ENCODE measurements around the gene DDIT3.

Gene DDIT3

DNA sequence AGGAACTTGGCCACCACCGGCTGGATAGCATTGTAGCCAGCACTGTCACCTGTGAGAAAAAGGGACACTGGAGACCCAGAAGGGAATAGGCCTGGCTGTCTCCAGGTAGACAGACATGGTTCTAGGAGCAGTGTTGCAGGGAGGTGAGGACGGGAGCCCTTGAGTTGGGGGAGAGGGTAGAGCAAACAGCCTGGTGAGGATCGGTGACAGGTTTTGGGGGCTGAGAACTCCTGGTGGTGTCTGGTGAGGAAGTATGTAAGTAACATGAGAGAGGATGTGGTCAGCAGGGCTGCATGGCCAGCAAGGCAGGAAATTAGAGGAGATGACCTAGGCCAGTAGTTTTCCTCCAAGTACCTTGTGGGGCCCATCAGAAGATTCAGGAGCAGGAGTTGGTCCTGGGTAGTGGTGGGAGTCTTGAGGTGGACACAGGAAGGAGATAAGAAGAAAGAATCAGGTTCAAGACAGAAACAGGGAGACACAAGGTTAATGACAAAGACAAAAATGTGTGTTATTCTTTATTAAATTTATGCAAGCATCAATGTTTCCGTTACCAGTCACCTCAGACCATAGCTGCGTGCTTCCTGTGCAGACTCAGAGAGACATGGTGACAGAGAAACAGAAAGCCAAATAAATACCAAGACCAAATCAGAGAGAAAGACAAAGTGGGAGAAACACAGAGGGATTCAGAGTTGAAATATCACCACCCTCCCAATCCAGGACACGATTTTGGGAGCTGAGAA, 40.8 kb downstream of the DDIT3 start, which contains the start of gene ARHGAP9:
Gene ARHGAP9 (minus strand): TSS at position 491 of the 740 bp plus-strand sequence. CDS start 460 bp downstream, at position 31.
- DNase-seq: peak; percentile 68

DNA sequence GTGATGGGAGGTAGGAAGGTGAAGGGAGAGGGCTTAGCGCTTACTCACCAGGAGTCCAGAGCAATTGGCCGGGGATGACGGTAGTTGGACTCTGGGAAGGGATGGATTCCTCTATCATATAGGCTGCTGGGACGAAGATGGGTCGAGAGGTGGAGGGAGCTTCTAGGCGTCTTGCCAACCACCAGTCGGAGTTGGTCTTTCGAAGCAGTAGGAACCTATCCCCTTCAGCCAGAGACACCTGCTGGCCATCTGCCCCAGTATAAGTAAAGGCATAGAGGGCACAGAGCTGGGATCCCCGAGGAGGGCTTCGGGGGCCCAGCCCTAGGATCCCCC, 41.3 kb downstream of the DDIT3 start:
- no peak for DNase-seq

DNA sequence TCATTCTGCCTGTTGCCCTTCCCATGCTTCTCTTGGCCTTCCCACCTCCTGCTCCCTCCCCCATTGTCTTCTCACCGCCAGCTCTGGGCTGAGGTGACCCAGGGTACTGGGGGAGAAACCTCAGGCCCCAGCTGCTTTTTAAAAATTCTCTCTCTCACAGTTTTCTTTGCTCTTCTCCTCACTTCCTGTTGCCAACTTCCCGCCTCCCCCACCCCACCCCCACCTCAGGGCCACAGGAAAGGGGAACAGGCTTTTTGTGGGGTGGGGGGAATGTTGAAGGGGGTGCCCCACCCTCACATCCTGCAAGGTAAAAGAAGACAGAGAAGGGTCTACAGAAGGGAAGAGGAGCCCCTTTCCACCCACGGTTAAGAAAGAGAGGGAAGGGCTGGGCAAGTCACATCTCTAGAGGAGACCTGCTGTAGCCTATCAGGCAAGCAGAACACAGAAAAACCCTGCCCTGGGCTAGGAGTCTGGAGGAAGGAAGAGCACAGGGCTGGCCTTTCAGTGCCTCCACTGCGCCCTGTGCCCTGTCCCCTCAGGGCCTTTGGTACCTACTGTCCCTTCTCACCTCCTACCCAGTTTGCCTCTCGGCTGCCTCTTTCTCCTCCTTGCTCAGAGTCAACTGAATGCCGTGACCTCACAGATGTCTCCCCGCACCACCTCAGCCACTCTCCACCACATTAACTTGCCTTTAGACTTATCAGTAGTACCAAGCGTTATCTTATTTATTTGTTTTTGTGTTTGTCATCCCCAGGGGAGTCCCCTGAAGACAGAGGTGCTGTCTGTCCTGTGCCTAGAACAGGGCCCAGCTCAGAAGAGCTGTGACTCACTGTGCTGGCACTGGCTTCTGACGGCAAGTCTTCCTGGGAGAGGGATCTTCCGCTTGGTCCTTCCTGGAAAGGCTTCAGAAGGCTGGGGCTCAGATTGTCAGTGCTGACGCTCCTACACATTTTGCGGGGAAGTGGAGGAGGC, 42.3 kb downstream of the DDIT3 start:
- DNase-seq: peak; percentile 49

DNA sequence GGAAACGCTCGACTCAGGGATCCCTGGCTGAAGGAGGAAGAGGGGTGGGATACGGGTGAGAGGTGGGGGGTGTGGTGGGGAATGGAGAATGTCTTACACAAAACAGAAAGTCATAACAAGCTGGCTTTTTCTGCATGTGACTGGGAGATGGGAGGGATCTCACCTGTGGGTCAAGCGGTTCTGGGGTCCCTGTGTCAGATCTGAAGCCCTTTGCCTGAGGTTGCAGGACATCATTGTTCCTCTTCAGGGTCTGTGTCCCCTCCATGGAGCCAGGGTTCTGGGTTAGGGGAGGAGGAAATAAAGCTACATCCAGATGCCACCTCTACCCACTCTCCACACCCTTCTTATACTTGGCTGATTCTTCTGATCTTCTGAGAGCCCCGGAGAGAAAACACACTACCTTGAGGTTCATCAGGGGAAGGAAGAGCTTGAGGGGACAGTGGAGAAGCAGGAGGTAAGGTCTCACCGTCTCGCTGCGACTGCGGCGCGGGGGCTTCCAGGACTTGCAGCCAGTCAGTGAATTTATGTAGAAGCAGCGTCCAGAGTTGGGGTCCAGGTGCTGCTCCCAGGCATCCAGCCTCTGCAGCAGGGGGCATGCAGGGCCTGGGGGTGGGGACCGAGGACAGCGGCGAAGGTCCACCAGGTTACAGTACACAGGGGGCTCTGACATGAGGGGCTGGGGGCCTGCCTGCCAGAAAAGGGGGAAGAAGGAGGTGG, 43.2 kb downstream of the DDIT3 start:
- no peak for DNase-seq

DNA sequence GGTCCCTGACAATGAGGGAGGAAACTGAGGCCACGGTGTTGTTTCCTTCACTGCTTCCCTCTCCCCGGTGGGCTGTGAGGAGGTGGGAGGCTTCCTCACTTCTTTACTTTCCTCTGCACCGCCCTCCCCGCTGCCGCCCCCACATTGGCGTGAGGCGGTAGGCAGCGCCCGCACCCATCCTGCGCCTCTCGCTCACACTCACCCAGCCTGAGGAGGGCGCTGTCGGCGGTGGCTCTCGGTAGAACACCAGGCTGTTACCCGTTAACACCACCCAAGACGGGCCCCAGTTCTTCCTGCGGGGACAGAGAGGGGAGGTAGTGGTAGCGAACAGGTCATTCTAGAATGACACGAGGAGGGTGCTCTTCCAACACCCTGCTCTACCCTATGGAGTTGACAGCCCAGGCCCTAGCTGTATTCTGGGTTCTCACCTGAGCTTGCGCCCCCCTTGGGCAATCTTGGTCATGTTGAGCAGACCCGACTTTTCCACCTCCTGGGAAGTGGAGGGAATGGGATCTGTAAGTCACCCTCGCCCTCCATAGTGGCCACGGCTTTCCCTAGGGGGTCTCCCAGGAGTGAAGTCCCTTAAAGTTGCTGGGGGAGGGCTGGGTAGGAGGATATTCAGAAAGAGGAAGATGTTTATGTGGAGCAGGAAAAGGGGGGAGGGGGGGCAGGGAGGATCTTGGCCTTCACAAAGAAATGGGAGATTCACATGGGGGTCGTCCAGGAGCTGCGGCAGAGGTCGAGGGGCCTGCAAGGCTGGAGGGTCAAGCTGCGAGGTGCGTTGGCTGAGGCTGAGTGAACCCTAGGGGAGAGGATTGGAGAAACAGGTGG, 43.9 kb downstream of the DDIT3 start:
- DNase-seq: peak; percentile 80

DNA sequence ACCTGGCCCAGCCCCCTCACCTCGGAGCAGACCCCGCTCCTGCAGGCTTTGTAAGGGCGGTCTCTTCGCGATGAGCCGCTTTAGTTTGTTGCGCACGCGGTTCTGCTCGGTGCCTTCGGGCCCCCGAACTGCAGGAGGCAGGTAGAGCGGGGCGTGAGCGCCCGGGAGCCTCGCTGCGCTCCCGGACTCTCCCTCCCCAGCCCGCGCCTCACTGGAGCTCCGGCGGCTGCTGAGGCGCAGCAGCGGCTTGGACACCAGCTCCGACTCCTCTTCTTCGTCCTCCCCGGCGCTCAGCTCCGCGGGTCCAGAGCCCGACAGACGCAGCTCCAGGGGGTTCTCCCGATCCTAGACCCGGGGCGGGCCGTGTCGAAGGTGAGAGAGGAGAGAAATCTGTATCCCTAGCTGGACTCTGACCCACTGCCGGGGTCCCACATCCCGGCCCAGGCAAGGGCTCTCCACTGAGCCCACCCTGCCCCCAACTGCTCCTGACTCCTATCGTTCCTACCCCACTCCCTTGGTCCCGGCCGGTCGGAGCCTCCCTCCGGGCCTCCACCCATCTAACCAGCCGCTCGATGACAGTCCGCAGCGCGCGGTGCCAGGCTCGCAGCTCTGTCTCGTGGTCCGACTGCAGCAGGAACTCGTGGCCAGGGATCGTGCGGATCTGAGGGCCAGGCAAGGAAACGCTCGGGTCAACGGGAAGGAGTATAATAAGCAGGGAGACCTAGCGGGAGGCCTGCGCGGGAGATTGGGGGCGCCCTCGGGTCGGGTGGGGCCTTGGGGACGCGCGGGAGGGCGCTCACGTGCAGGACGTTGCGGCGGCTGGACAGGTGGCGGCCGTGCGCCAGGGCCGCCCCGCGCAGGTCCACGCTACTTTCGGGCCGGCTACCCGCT, 44.8 kb downstream of the DDIT3 start:
- no peak for DNase-seq

DNA sequence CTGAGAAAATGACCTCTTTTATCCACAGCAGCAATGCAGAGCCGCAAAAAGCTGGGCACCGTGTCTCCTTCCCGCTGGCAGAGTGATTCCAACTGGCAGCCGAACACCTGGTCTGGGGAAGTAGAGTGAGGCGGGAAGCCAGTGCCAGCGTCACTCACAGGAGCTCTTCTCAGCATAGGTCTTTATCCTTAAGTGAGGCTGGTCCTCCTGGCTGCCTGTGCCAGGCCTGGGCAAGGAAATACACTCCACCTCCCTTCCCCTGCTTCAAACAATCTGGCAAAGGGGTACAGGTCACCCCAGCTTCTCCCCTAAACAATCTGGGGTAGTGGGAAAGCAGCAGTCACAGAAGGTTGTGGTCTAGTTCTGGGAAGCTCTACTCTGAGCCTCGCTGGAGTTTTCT, 45.5 kb downstream of the DDIT3 start:
- DNase-seq: no peak

DNA sequence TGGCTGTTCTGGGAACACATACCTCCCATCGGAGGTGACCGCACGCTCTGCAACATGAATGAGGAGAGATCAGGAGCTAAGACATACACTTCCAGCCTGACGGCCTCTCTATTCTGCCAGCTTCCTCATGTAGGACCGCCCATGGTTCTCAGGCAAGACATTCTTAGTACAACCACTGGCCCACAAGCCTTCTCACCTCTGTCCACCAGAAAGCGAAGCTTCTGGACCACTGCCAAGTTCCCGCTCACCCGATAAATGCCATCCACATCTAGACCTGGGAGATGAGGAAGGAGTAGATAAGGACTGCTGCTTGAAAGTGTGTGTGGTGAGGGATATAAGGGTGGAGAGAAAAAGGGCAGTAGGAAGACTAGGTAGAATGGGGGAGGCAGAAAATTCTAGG, 45.9 kb downstream of the DDIT3 start:
- no peak for DNase-seq

DNA sequence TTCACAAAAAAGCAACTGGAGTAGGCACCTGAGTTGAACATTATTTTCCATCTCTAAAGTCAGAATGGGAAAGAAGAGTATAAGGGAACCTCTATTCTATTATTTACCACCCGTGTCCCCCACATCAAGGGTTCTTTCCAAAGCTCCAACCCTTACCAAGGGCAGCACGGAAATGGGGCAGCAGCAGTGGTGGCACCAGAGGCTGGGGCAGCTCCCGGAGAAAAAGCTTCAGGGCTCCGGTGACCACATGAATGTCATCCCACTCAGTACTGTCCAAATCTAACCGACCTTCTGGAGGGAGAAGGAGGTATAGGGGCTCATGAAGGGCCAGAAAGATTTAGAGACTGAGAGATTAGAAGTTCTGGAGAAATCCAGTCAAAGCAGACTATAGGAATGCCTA, 46.4 kb downstream of the DDIT3 start:
- DNase-seq: no peak

DNA sequence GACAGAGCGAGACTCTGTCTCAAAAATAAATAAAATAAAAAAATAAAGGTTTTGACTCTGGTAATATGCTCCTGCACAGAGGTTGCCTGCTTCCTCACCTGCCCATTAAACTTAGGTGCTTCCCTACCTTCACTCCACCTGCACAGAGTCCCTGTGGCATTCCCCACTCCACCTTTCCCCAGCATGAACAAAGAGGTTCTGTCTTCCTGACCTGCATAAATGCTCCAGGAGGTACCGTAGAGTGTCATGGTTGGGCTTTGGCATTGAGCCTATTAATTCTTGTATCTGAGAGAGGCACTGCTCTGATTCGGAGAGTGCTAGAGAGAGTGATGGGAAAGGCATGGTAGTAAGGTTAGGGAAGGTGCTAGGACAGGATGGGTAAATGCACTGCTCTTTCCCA, 46.9 kb downstream of the DDIT3 start:
- DNase-seq: no peak

DNA sequence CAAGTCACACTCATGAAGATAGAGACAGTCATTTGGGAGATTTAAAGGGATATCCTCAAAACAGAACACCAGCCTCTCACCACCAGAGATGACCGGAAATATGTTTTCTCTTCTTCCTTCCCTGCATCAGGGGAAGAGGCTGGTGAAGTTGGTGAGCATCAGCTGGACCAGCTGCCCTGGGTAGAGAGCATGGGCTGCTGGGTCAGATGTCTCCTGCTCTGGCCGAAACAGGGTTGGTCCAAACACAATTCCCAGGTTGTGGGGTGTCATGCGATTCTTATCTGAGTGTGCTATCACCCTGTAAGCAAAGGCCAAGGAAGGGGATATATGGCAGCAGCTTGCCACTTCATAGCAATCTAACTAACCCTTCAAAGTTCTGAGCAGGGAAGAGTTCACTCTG, 47.9 kb downstream of the DDIT3 start:
- DNase-seq: no peak

DNA sequence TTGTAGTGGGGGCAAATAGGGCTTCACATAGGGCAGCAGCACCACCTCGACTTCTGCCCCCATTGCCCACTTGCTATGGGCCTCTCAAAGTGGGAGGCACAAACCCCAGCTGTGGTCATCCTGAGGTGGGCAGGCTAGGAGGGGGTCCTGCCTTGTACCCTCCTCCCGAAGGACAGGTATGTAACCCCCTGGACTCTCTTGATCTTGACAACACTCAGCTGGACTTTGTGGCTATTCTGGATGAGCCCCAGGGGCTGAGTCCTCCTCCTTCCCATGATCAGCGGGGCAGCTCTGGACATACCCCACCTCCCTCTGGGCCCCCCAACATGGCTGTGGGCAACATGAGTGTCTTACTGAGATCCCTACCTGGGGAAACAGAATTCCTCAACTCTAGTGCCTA, 48.7 kb downstream of the DDIT3 start:
- DNase-seq: no peak

DNA sequence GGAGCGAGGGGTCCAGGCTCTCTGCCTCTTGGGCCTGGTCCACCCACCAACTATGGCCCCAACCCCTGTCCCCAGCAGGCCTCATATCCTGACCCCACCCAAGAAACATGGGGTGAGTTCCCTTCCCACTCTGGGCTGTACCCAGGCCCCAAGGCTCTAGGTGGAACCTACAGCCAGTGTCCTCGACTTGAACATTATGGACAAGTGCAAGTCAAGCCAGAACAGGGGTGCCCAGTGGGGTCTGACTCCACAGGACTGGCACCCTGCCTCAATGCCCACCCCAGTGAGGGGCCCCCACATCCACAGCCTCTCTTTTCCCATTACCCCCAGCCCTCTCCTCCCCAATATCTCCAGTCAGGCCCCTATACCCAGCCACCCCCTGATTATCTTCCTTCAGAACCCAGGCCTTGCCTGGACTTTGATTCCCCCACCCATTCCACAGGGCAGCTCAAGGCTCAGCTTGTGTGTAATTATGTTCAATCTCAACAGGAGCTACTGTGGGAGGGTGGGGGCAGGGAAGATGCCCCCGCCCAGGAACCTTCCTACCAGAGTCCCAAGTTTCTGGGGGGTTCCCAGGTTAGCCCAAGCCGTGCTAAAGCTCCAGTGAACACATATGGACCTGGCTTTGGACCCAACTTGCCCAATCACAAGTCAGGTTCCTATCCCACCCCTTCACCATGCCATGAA, 49.2 kb downstream of the DDIT3 start:
- DNase-seq: no peak

DNA sequence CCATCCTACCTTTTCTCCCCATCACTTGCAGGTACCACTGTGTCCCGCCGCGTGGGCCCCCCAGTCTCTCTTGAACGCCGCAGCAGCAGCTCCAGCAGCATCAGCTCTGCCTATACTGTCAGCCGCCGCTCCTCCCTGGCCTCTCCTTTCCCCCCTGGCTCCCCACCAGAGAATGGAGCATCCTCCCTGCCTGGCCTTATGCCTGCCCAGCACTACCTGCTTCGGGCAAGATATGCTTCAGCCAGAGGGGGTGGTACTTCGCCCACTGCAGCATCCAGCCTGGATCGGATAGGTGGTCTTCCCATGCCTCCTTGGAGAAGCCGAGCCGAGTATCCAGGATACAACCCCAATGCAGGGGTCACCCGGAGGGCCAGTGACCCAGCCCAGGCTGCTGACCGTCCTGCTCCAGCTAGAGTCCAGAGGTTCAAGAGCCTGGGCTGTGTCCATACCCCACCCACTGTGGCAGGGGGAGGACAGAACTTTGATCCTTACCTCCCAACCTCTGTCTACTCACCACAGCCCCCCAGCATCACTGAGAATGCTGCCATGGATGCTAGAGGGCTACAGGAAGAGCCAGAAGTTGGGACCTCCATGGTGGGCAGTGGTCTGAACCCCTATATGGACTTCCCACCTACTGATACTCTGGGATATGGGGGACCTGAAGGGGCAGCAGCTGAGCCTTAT, 49.9 kb downstream of the DDIT3 start:
- DNase-seq: no peak

DNA sequence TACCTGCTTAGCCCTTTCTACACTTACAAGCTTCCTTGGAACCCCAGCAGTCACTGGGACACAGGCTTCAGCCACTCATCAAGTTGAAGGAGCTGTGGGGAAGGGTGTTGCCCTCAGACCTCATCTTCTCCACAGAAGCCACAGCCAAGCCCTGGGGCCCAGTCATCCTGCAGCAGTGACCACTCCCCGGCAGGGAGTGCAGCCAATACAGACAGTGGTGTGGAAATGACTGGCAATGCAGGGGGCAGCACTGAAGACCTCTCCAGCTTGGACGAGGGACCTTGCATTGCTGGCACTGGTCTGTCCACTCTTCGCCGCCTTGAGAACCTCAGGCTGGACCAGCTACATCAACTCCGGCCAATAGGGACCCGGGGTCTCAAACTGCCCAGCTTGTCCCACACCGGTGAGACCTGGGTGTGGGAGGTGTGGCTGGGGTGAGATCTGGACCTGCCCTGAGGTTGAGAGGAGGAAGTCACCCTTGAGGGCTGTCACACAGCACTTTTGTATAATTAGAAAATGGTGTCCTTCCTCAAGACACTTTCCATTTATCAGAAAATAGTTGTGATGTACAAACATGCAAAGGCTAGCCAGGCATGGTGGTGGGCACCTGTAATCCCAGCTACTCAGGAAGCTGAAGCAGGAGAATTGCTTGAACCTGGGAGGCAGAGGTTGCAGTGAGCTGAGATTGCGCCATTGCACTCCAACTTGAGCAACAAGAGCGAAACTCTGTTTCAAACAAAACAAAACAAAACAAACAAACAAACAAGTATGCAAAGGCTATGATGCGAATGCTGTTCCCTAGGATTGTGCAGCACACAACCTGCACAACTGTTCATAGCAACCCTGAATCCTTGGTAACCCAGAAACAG, 50.8 kb downstream of the DDIT3 start:
- no peak for DNase-seq

DNA sequence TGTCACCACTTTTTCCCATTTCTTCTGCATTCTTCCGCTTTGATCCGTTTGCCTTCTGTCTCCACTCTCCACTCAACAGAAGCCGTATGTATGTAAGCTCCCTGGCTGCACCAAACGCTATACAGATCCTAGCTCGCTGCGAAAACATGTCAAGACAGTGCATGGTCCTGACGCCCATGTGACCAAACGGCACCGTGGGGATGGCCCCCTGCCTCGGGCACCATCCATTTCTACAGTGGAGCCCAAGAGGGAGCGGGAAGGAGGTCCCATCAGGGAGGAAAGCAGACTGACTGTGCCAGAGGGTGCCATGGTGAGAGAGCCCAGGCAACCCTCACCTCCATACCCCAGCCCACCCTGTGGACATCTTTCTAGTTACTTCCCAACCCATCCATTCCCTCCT, 52.4 kb downstream of the DDIT3 start:
- no peak for DNase-seq

DNA sequence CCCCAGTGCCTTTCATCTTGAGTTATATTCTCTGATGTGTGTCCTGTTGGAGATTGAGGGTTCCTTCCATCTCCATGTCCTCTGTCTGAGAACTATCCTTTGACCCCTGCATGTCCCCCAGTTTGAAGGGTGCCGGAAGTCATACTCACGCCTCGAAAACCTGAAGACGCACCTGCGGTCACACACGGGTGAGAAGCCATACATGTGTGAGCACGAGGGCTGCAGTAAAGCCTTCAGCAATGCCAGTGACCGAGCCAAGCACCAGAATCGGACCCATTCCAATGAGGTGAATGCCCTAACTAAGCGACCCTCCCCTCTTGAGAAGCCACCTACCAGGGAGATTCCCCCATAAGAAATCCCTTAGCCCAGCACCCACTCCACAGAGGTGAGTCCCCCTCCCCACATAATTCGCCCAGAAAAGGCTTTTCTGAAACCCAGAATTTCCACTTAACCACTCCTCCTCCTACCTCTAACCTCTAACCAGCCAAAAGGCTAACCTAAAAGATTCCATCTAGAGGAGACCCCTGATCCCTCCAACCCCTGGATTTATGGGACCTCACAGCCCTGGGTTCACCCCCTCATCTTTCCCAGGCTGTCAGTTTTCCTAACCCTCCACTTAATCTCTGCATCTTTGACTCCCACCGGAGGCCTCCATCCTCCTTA, 53.0 kb downstream of the DDIT3 start:
- DNase-seq: no peak

Data from stimulated activated CD4-positive, alpha-beta T cell treated with anti-CD3 and anti-CD28 coated beads, Interleukin-4, amount 100 ng/mL, for 24 hours (primary cell).